Vagina (tissue), 2 donors: Measurements from ENCODE around the gene ADAMTS2. TPM values are rescaled to one million over a fixed set of nuclear protein-coding genes. Genes with fewer than 3 reads are reported as not detected.

Experiments used
- DNase-seq, 2 donors: peaks; one replicate each; pipeline ENCODE4 v3.0.0-alpha.2; 2017; ENCODE audit errors: extremely low spot score in 2 of 2
- H3K27ac ChIP-seq: fragments of 200-600 bp; sonication (generic); one replicate; pipeline ENCODE4 v1.5.1; 2019
- H3K27me3 ChIP-seq: fragments of 200-600 bp; sonication (generic); one replicate; pipeline ENCODE4 v1.5.1; 2019
- H3K36me3 ChIP-seq, 2 donors: fragments of 200-600 bp; sonication (generic); one replicate each; pipeline ENCODE4 v1.5.1; 2017 to 2019
- H3K4me1 ChIP-seq: fragments of 200-600 bp; sonication (generic); one replicate; pipeline ENCODE4 v1.5.1; 2019
- H3K4me3 ChIP-seq, 2 donors: fragments of 200-600 bp; sonication (generic); 1 replicate in 1 of 2; 2 replicates in 1 of 2; pipeline ENCODE4 v1.5.1; 2016 to 2019
- H3K9me3 ChIP-seq: fragments of 200-600 bp; sonication (generic); one replicate; pipeline ENCODE4 v1.5.1; 2019
- POLR2A ChIP-seq, 2 donors: fragments of 450-650 bp; IDR thresholded peaks; one replicate each; pipeline ENCODE4 v1.6.1; 2017; ENCODE audit warnings: antibody characterized with exemption in 2 of 2, mild to moderate bottlenecking in 2 of 2, moderate library complexity in 2 of 2
- POLR2AphosphoS5 ChIP-seq, 2 donors: sonication (generic); formaldehyde crosslinking; IDR thresholded peaks; one replicate each; pipeline ENCODE4 v1.9.0; 2017; ENCODE audit warnings: antibody characterized with exemption in 2 of 2, mild to moderate bottlenecking in 2 of 2, low read depth in 1 of 2; ENCODE audit not compliant: insufficient read depth in 1 of 2
- intact Hi-C: fragments of 100-400 bp; cut with DNase I; formaldehyde crosslinking; loops from one replicate; pipeline ENCODE4 v1.15.1; 2023
- total RNA-seq: library from RNA; depleted of rRNA; stranded (reverse); fragments of >200 nt; gene quantifications from one replicate; pipeline ENCODE4 v1.2.3, GENCODE V29; 2016
- TF ChIP-seq, protein P1 (sequence below), 3 experiments: fragments of 450-650 bp in 2 of 3; fragments of 200-600 bp in 1 of 3; sonication (generic) in 1 of 3; IDR thresholded peaks; one replicate each; pipeline ENCODE4 v1.5.1; 2017 to 2019; ENCODE audit warnings: antibody characterized with exemption in 3 of 3, mild to moderate bottlenecking in 2 of 3, moderate library complexity in 2 of 3

ADAMTS2 gene
- total RNA-seq, 1 donor from 2014 or later = 17.4 TPM

DNA sequence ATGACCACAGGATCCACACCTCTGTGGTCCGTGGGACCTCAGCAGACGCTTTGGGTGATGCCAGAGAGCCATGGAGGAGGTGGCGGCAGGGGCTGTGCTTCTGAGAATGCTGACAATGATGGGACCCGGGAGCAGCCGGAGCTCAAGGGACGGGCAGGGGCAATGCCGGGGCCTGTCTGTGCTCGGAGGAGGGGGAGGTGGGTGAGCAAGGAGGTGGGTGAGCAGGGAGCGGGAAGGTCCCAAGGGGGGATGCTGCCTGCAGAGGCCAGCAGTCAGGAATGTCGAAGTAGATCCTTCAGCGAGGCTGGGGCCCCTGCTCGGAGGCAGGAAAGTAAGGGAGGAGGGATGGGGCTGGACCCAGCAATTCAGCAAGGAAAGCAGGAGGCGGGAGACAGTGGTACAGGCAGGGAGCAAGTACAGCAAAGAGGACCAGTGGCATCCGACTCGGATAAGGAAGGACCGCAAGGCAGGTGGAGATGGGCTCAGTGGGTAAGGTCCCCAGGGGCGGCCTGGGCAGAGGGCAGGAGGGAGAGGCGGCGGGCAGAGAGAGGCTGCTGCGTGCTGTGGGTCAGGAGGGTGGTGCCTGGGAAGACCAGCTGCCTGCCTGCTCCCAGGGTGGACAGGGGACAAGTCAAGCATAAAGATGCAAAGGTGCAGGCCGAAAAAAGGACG is 49.0 kb downstream of the ADAMTS2 start:
- Histone ChIP-seq H3K4me1 (peaks cover 49% of the 10 kb centered on the region), H3K4me3 (no peak overlapping the region), H3K27ac (peak overlapping the region; percentile 72), H3K27me3 (no peaks in the 10 kb centered on the region), H3K9me3 (no peaks in the 10 kb centered on the region), H3K36me3 (no peaks in the 10 kb centered on the region)
- intact Hi-C loops = no loop called here
- no peak for DNase-seq
- TF ChIP-seq, protein P1, sequence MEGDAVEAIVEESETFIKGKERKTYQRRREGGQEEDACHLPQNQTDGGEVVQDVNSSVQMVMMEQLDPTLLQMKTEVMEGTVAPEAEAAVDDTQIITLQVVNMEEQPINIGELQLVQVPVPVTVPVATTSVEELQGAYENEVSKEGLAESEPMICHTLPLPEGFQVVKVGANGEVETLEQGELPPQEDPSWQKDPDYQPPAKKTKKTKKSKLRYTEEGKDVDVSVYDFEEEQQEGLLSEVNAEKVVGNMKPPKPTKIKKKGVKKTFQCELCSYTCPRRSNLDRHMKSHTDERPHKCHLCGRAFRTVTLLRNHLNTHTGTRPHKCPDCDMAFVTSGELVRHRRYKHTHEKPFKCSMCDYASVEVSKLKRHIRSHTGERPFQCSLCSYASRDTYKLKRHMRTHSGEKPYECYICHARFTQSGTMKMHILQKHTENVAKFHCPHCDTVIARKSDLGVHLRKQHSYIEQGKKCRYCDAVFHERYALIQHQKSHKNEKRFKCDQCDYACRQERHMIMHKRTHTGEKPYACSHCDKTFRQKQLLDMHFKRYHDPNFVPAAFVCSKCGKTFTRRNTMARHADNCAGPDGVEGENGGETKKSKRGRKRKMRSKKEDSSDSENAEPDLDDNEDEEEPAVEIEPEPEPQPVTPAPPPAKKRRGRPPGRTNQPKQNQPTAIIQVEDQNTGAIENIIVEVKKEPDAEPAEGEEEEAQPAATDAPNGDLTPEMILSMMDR (IDR thresholded peaks at IDR 0.05) = no peak
- TF ChIP-seq POLR2AphosphoS5 (IDR thresholded peaks at IDR 0.05; ENCODE audit: insufficient read depth in 1 of 2, low read depth in 1 of 2) (no peak), POLR2A (IDR thresholded peaks at IDR 0.05) (no peak)

DNA sequence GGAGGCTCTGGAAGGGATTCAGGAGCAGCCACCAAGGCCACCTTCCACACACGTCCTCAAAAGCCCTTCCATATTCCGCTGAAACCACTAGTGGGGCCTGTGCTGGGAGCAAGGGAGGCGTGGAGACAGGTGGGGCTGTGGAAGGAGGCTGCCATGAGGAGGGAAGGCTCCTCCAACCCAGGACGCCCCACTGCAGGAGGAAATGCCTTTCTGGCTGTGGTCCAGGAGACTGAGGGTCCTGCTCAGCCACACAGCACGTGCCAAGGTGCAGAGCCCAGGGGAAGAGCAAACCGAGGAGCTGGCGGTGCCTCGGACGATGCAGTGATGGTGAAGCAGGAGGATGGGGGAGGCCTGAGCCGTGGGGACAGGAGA is 49.5 kb downstream of the ADAMTS2 start:
- DNase-seq = no peak
- Histone ChIP-seq H3K27ac (peak overlapping the region; percentile 72), H3K27me3 (no peaks in the 10 kb centered on the region), H3K9me3 (no peaks in the 10 kb centered on the region), H3K4me3 (no peak overlapping the region), H3K4me1 (peaks cover 48% of the 10 kb centered on the region), H3K36me3 (no peaks in the 10 kb centered on the region)
- intact Hi-C loops = no loop called here
- TF ChIP-seq POLR2AphosphoS5 (IDR thresholded peaks at IDR 0.05; ENCODE audit: insufficient read depth in 1 of 2, low read depth in 1 of 2) (no peak), POLR2A (IDR thresholded peaks at IDR 0.05) (no peak)
- TF ChIP-seq, protein P1 (IDR thresholded peaks at IDR 0.05) = no peak

DNA sequence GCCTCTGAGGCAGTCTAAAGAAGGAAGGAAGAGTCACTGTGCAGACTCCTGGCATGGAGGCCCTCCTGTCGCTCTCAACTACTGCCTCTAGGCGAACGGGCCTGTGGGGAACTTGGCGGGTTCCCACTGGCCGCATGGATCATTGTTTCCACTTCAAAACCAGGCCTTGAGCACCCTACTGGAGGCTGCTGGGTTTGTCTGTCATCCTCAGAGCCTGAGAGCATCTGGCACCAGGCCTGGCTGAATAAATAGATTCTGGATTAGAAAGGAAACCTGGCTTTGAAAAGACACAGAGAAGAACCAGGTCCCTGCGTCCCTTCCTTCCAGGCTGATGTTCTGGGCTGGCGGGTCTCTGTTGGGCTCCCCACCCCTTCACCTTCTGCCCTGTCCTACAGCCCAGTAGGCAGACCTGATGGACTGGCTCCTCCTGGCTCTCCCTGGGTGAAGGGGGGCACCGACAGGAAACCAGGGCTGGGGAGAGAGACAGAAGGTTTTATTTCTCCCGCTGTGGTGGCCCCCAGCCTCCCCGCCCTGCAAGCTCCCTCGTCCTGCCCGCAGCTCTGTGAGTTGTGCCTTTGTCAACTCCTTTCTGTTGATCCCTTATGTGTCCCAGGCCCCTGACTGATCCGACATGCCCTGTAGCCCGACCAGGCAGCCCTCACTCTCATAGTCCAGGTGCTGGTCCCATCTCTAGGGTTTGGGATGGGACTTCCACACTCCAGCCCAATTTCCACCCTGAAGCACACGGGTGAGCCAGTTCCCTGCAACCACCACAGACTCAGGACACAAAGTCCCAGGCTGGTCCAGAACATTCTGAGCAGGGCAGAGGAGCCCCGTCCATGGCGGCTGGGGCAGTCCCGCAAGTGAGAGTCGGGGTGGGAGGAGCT is 50.1 kb downstream of the ADAMTS2 start:
- DNase-seq = no peak
- peak overlapping the region; percentile 72 for H3K27ac ChIP-seq

DNA sequence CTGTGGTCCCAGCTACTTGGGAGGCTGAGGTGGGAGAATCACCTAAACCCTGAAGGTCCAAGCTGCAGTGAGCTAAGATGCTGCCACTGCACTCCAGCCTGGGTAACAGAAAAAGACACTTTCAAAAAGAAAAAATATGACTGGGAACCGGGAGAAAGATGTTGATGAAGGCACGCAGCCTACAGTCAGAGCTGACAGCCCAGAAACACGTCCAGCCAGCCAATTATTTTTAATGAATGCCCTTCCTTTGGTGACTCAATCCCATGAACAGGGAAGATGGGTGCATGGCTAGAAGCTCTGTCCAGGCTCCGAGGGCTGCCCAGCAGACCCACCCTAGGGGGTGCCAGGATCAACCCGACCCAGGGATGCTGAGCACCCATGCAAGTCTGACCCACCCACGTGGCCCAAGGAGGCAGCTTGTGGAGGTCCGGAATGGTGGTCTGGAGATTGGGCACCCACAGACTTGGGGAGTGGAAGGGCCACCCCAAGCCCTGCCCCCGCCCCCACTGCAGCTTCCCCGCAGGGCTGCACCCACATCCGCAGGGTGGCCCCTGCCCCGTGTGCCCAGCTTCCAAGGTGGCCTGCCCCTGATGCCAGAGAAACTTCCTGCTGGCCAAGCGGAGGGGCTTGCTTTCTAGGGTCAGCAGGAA is 51.0 kb downstream of the ADAMTS2 start:
- peak overlapping the region; percentile 72 for H3K27ac ChIP-seq
- H3K27me3 ChIP-seq = no peaks in the 10 kb centered on the region
- intact Hi-C loops = no loop called here
- no peak overlapping the region for H3K4me3 ChIP-seq
- no peak for DNase-seq
- H3K9me3 ChIP-seq = no peaks in the 10 kb centered on the region
- H3K4me1 ChIP-seq = peaks cover 43% of the 10 kb centered on the region
- H3K36me3 ChIP-seq = no peaks in the 10 kb centered on the region
- TF ChIP-seq POLR2A (IDR thresholded peaks at IDR 0.05) (no peak), POLR2AphosphoS5 (IDR thresholded peaks at IDR 0.05; ENCODE audit: insufficient read depth in 1 of 2, low read depth in 1 of 2) (no peak)
- TF ChIP-seq, protein P1 (IDR thresholded peaks at IDR 0.05) = no peak

More for the DNA sequence above, 50.1 kb downstream of the ADAMTS2 start:
- Histone ChIP-seq H3K36me3 (no peaks in the 10 kb centered on the region), H3K4me3 (no peak overlapping the region), H3K27me3 (no peaks in the 10 kb centered on the region), H3K9me3 (no peaks in the 10 kb centered on the region), H3K4me1 (peaks cover 44% of the 10 kb centered on the region)
- intact Hi-C loops = no loop called here
- no peak for TF ChIP-seq POLR2A (IDR thresholded peaks at IDR 0.05)
- TF ChIP-seq POLR2AphosphoS5 (IDR thresholded peaks at IDR 0.05; ENCODE audit: insufficient read depth in 1 of 2, low read depth in 1 of 2) = peak in 1 of 2 donors; percentile 22
- TF ChIP-seq, protein P1 (IDR thresholded peaks at IDR 0.05) = no peak
